ENCODE measurements around the gene ST6GALNAC2.

- TF ChIP-seq CTCF (conservative IDR thresholded peaks at IDR 0.05; ENCODE audit: low read depth in 2 of 2) (no peak), EZH2 (IDR thresholded peaks at IDR 0.05; ENCODE audit: low read depth, unreplicated experiment) (no peak), STAT1 (IDR thresholded peaks at IDR 0.05; ENCODE audit: unreplicated experiment) (no peak), POLR2AphosphoS5 (IDR thresholded peaks at IDR 0.05; ENCODE audit: low read depth) (no peak), EZH2phosphoT487 (IDR thresholded peaks at IDR 0.05; ENCODE audit: unreplicated experiment) (no peak), ETS1 (IDR thresholded peaks at IDR 0.05) (no peak), CREB1 (CRISPR knock-in tag; IDR thresholded peaks at IDR 0.05; ENCODE audit: low read depth) (no peak)
These were observed 55.5 kb downstream of the ST6GALNAC2 start for GRCh38 chr17:76530095-76530723.

Measured in GM23338 (cell line).